NCI-H82 treated with DMSO at 0.1 percent for 48 hours (cell line): ENCODE results near the gene ANXA9.

ENCODE experiments used
- DNase-seq: peaks from one replicate; lab custom pipeline; 2025; ENCODE audit not compliant: unreplicated experiment; lab: John Stamatoyannopoulos, UW

ANXA9 gene

GRCh38 chr1:150974580-150975478 is 7.3 kb upstream of the ANXA9 start, which contains the start of gene CERS2:
CERS2 (minus strand) TSS chr1:150974835; CDS start chr1:150969090, 5,745 bp downstream.
- peak; percentile 21 for DNase-seq

GRCh38 chr1:150976401-150976821 is 5.7 kb upstream of the ANXA9 start:
- no peak for DNase-seq

- no peak for DNase-seq
Observed at GRCh38 chr1:150976879-150977694, 5.0 kb upstream of the ANXA9 start.

GRCh38 chr1:150979092-150980056 is 2.7 kb upstream of the ANXA9 start:
- peak; percentile 89 for DNase-seq

- no peak for DNase-seq
Observed at GRCh38 chr1:150981177-150981804, 801 bp upstream of the ANXA9 start.

GRCh38 chr1:150985179-150985825 is 3.2 kb downstream of the ANXA9 start:
- DNase-seq: no peak

- DNase-seq: no peak
Observed at GRCh38 chr1:150987924-150988323, 5.8 kb downstream of the ANXA9 start.

- no peak for DNase-seq
Observed at GRCh38 chr1:150992626-150993025, 10.5 kb downstream of the ANXA9 start.

- no peak for DNase-seq
Observed at GRCh38 chr1:150994248-150994647, 12.2 kb downstream of the ANXA9 start.

GRCh38 chr1:150995460-150995859 is 13.4 kb downstream of the ANXA9 start:
- no peak for DNase-seq

- DNase-seq: no peak
Observed at GRCh38 chr1:150995896-150996295, 13.8 kb downstream of the ANXA9 start.

- DNase-seq: no peak
Observed at GRCh38 chr1:150997126-150997872, 15.2 kb downstream of the ANXA9 start.

GRCh38 chr1:150997949-150998348 is 15.9 kb downstream of the ANXA9 start:
- DNase-seq: no peak

- no peak for DNase-seq
Observed at GRCh38 chr1:150999051-150999674, 17.1 kb downstream of the ANXA9 start.

- no peak for DNase-seq
Observed at GRCh38 chr1:150999926-151000325, 17.8 kb downstream of the ANXA9 start.

- no peak for DNase-seq
Observed at GRCh38 chr1:151000408-151000807, 18.3 kb downstream of the ANXA9 start.

- DNase-seq: no peak
Observed at GRCh38 chr1:151001602-151002001, 19.5 kb downstream of the ANXA9 start.

GRCh38 chr1:151002051-151002450 is 20.0 kb downstream of the ANXA9 start:
- no peak for DNase-seq

- DNase-seq: no peak
Observed at GRCh38 chr1:151002611-151003010, 20.5 kb downstream of the ANXA9 start.
